Endodermal cell (in vitro differentiated cells): ENCODE results near the gene UPK2. TPM values are rescaled to one million over a fixed set of nuclear protein-coding genes. Genes with fewer than 3 reads are reported as not detected.
A peak's percentile ranks its signal among the peaks of the same experiment; 100 is the strongest.

Source experiments
- DNase-seq: peaks from one replicate; pipeline ENCODE4 v3.0.0-alpha.2; 2017
- H3K27ac ChIP-seq: 2 replicates; pipeline ENCODE4 v1.5.1; 2013; ENCODE audit warnings: mild to moderate bottlenecking, low read depth, low read length, moderate library complexity
- H3K27me3 ChIP-seq: 2 replicates; pipeline ENCODE4 v1.6.1; 2013; ENCODE audit warnings: mild to moderate bottlenecking, low read length, moderate library complexity; ENCODE audit not compliant: insufficient read depth, control insufficient read depth, poor library complexity, severe bottlenecking
- H3K36me3 ChIP-seq: 2 replicates; pipeline ENCODE4 v1.7.0; 2013; ENCODE audit warnings: mild to moderate bottlenecking, low read length, moderate library complexity; ENCODE audit not compliant: control insufficient read depth, insufficient read depth
- H3K4me1 ChIP-seq: one replicate; pipeline ENCODE4 v1.7.0; 2013; ENCODE audit warnings: low read length; ENCODE audit not compliant: control insufficient read depth, insufficient read depth
- H3K4me3 ChIP-seq: 2 replicates; pipeline ENCODE4 v1.5.1; 2013; ENCODE audit warnings: mild to moderate bottlenecking, low read length, moderate library complexity
- H3K9ac ChIP-seq: 2 replicates; pipeline ENCODE4 v1.6.1; 2013; ENCODE audit warnings: mild to moderate bottlenecking, low read length, moderate library complexity; ENCODE audit not compliant: poor library complexity, severe bottlenecking; ENCODE audit errors: extremely low read depth
- H3K9me3 ChIP-seq: 2 replicates; pipeline ENCODE4 v1.6.1; 2013; ENCODE audit warnings: mild to moderate bottlenecking, low read length, moderate library complexity; ENCODE audit not compliant: control insufficient read depth
- H3K27ac Mint-ChIP-seq: 2 replicates; pipeline ENCODE4 v1.8.0; 2020; ENCODE audit warnings: mixed read lengths
- H3K27me3 Mint-ChIP-seq: 2 replicates; pipeline ENCODE4 v1.8.0; 2021; ENCODE audit warnings: mild to moderate bottlenecking, mixed read lengths; ENCODE audit not compliant: insufficient read depth
- H3K36me3 Mint-ChIP-seq: 2 replicates; pipeline ENCODE4 v1.8.0; 2020; ENCODE audit warnings: low read depth, mixed read lengths
- H3K4me1 Mint-ChIP-seq: 2 replicates; pipeline ENCODE4 v1.8.0; 2020; ENCODE audit warnings: mixed read lengths
- H3K4me3 Mint-ChIP-seq: 2 replicates; pipeline ENCODE4 v1.8.0; 2020; ENCODE audit warnings: mild to moderate bottlenecking, moderate library complexity, mixed read lengths
- H3K9me3 Mint-ChIP-seq: 2 replicates; pipeline ENCODE4 v1.8.0; 2020; ENCODE audit warnings: mild to moderate bottlenecking, mixed read lengths
- WGBS, 2 experiments: methylation state at CpG; one replicate each; pipeline versions ENCODE4 v1.1.5 to v1.1.7; 2013; ENCODE audit warnings: missing lambda C conversion rate in 2 of 2, mixed read lengths in 1 of 2; ENCODE audit not compliant: insufficient coverage in 1 of 2, insufficient read length in 1 of 2; 5-methylcytosine and 5-hydroxymethylcytosine counted together
- total RNA-seq, 2 donors: library from RNA; stranded (reverse); fragmentation: NEBNext Ultra II Directional in 1 of 2; extraction: Animal tissue kit (Norgen Biotek cat#: 25700) in 1 of 2; gene quantifications; 2 replicates in 1 of 2; 3 replicates in 1 of 2; pipeline ENCODE4 v1.2.1, GENCODE V29; 2021
- TF ChIP-seq, protein P1 (sequence below): fragments of 200-600 bp; sonication (generic); conservative IDR thresholded peaks from 2 replicates; pipeline ENCODE4 v1.5.0; 2021; ENCODE audit warnings: antibody characterized with exemption, mild to moderate bottlenecking

UPK2 gene
- total RNA-seq, 2 donors from 2014 or later: 0.38 TPM; not detected in 1

DNA sequence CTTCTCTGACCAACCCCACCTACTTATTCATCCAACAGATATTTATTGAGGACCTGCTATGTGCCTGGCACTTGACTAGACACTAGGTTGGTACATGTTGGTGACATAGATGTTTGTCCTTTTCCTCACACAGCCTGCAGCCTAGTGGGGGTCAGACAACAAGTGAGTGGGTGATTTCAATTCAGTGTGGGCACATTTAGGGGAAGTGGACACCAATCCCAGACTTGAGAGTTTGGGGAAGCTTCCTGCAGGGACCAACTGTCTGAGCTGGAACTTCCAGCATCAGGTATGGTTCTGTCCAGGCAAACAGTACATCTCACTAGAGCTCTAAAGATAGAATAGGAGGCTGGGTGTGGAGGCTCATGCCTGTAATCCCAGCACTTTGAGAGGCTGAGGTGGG is 24.5 kb upstream of the UPK2 start:
- Histone ChIP-seq H3K36me3 (no peaks in the 10 kb centered on the region), H3K9ac (no peak overlapping the region), H3K27me3 (peaks cover 11% of the 10 kb centered on the region), H3K4me3 (no peak overlapping the region), H3K4me1 (peaks cover 11% of the 10 kb centered on the region), H3K9me3 (no peaks in the 10 kb centered on the region), H3K27ac (no peak overlapping the region)
- Mint-ChIP-seq H3K27ac (no peak overlapping the region), H3K36me3 (no peaks in the 10 kb centered on the region), H3K9me3 (no peaks in the 10 kb centered on the region), H3K4me1 (peaks cover 33% of the 10 kb centered on the region), H3K27me3 (peaks cover 25% of the 10 kb centered on the region), H3K4me3 (no peak overlapping the region)
- no peak for DNase-seq
- TF ChIP-seq, protein P1, sequence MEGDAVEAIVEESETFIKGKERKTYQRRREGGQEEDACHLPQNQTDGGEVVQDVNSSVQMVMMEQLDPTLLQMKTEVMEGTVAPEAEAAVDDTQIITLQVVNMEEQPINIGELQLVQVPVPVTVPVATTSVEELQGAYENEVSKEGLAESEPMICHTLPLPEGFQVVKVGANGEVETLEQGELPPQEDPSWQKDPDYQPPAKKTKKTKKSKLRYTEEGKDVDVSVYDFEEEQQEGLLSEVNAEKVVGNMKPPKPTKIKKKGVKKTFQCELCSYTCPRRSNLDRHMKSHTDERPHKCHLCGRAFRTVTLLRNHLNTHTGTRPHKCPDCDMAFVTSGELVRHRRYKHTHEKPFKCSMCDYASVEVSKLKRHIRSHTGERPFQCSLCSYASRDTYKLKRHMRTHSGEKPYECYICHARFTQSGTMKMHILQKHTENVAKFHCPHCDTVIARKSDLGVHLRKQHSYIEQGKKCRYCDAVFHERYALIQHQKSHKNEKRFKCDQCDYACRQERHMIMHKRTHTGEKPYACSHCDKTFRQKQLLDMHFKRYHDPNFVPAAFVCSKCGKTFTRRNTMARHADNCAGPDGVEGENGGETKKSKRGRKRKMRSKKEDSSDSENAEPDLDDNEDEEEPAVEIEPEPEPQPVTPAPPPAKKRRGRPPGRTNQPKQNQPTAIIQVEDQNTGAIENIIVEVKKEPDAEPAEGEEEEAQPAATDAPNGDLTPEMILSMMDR: no peak

DNA sequence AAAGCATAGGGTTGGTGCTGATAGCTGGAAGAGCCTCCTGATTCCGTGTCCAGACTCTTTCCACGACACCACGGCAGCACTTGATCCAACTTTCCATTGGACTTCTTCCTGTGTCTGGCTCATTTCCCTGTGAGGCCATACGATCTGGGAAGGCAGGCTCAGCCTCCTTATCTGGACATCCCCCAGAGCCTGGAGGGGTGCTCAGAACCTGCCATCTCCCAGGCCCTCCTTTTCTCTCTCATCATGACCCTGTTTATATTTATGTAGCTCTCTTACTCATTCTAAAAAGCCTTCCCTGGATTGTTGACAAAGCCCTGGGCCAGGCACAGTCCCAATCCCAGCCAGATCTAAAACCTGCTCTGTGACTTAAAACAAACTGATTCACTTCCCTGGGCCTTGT is 22.6 kb upstream of the UPK2 start:
- no peak for DNase-seq
- WGBS, 2 experiments: 78 to 86% methylated on average over 4 of the region's 4 CpGs
- Mint-ChIP-seq H3K4me3 (no peak overlapping the region), H3K27me3 (peaks cover 24% of the 10 kb centered on the region), H3K4me1 (peaks cover 22% of the 10 kb centered on the region), H3K27ac (peak overlapping the region; percentile 65), H3K9me3 (no peaks in the 10 kb centered on the region), H3K36me3 (no peaks in the 10 kb centered on the region)
- no peak overlapping the region for H3K27ac ChIP-seq
- no peak overlapping the region for H3K4me3 ChIP-seq
- H3K36me3 ChIP-seq: no peaks in the 10 kb centered on the region
- peaks cover 11% of the 10 kb centered on the region for H3K27me3 ChIP-seq
- H3K9me3 ChIP-seq: no peaks in the 10 kb centered on the region
- peaks cover 7% of the 10 kb centered on the region for H3K4me1 ChIP-seq
- TF ChIP-seq, protein P1: no peak
- H3K9ac ChIP-seq: no peak overlapping the region

DNA sequence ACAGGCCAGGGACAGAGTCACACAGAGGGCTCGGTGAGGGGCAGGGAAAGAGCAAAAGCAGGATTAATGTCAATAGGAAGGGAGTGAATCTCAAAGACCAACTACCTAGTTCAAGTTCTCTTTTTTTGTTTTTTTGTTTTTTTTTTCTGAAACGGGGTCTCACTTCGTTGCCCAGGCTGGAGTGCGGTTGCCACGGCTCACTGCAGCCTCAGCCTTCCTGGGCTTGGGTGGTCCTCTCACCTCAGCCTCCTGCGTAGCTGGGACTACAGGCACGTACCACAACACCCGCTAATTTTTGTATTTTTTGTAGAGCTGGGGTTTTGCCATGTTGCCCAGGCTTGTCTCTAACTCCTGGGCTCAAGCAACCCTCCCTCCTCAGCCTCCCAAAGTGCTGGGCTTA is 20.7 kb upstream of the UPK2 start:
- Mint-ChIP-seq H3K4me3 (no peak overlapping the region), H3K4me1 (peaks cover 25% of the 10 kb centered on the region), H3K36me3 (no peaks in the 10 kb centered on the region), H3K9me3 (no peaks in the 10 kb centered on the region), H3K27ac (no peak overlapping the region), H3K27me3 (peaks cover 34% of the 10 kb centered on the region)
- DNase-seq: no peak
- Histone ChIP-seq H3K4me1 (peaks cover 7% of the 10 kb centered on the region), H3K4me3 (no peak overlapping the region), H3K9ac (no peak overlapping the region), H3K36me3 (no peaks in the 10 kb centered on the region), H3K27ac (no peak overlapping the region), H3K27me3 (peaks cover 11% of the 10 kb centered on the region), H3K9me3 (no peaks in the 10 kb centered on the region)
- TF ChIP-seq, protein P1: no peak
- 94 to 96% methylated on average over 6 to 8 of the region's 8 CpGs for WGBS, 2 experiments
